Thymus (tissue), 11 donors: Measurements from ENCODE around the gene KLF11. TPM values are rescaled to one million over a fixed set of nuclear protein-coding genes. Genes with fewer than 3 reads are reported as not detected.

ENCODE experiments used
- DNase-seq, 9 donors: peaks; one replicate each; pipeline ENCODE4 v3.0.0-alpha.2; 2013; ENCODE audit warnings: low spot score in 9 of 9, low read depth in 6 of 9, missing footprints in 1 of 9
- H3K27ac ChIP-seq, 2 donors: one replicate each; pipeline ENCODE4 v1.5.1; 2013; ENCODE audit warnings: control low read depth in 1 of 2, low read depth in 1 of 2, low read length in 1 of 2, mild to moderate bottlenecking in 1 of 2, moderate library complexity in 1 of 2
- H3K27me3 ChIP-seq, 2 donors: one replicate each; pipeline ENCODE4 v1.5.1; 2013; ENCODE audit warnings: low read length in 1 of 2; ENCODE audit not compliant: control insufficient read depth in 2 of 2, insufficient read depth in 1 of 2
- H3K36me3 ChIP-seq, 2 donors: one replicate each; pipeline ENCODE4 v1.5.1; 2013; ENCODE audit warnings: low read length in 1 of 2, mild to moderate bottlenecking in 1 of 2, moderate library complexity in 1 of 2; ENCODE audit not compliant: control insufficient read depth in 2 of 2, insufficient read depth in 2 of 2
- H3K4me1 ChIP-seq, 2 donors: one replicate each; pipeline ENCODE4 v1.5.1; 2013; ENCODE audit warnings: low read length in 2 of 2; ENCODE audit not compliant: control insufficient read depth in 2 of 2, insufficient read depth in 2 of 2
- H3K4me3 ChIP-seq, 2 donors: one replicate each; pipeline ENCODE4 v1.5.1; 2013; ENCODE audit warnings: low read length in 2 of 2, control low read depth in 1 of 2, mild to moderate bottlenecking in 1 of 2
- H3K9me3 ChIP-seq, 2 donors: one replicate each; pipeline ENCODE4 v1.5.1; 2013; ENCODE audit warnings: low read length in 1 of 2, mild to moderate bottlenecking in 1 of 2; ENCODE audit not compliant: control insufficient read depth in 2 of 2, insufficient read depth in 1 of 2
- WGBS: extraction: QIAGEN DNeasy Blood & Tissue Kit; methylation state at CpG from one replicate; pipeline ENCODE4 v1.1.7; 2013; 5-methylcytosine and 5-hydroxymethylcytosine counted together
- polyA plus RNA-seq: library from polyadenylated mRNA; stranded (reverse); fragments of 200-250 nt; gene quantifications from one replicate; pipeline ENCODE4 v1.2.3, GENCODE V29; 2013
- total RNA-seq: library from RNA; stranded (reverse); fragments of 120-200 nt; gene quantifications from one replicate; pipeline ENCODE4 v1.2.4, GENCODE V29; 2013
- donor health status: healthy.

The KLF11 gene
- total and polyA plus RNA-seq, 2 donors, result 2.4 to 5.4 TPM

- 90% methylated on average over 6 of the region's 6 CpGs for WGBS
Measured at GRCh38 chr2:10065773-10066055, 22.4 kb downstream of the KLF11 start.

DNA sequence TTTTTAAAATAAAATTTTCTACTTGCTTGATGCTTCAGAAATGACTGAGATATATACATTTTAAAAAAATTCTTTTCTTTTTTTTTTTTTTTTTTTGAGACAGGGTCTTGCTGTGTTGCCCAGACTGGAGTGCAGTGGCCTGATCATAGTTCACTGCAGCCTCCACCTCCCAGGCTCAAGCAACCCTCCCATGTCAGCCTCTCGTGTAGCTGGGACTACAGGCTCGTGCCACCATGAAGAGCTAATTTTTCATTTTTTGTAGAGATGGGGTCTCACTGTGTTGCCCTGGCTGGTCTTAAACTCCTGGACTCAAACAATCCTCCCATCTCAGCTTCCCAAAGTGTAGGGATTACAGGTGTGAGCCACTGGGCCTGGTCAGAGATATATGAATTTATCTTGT lies 24.0 kb downstream of the KLF11 start:
- Histone ChIP-seq H3K4me3 (no peak overlapping the region), H3K4me1 (no peaks in the 10 kb centered on the region), H3K27ac (no peak overlapping the region), H3K27me3 (peaks cover 0 to 12% of the 10 kb centered on the region in 2 donors), H3K36me3 (no peaks in the 10 kb centered on the region), H3K9me3 (peaks cover 1 to 4% of the 10 kb centered on the region in 2 donors)
- WGBS, result 99% methylated on average over 2 of the region's 2 CpGs
- no peak for DNase-seq

More at GRCh38 chr2:10065773-10066055, 22.4 kb downstream of the KLF11 start:
- no peak for DNase-seq
- H3K9me3 ChIP-seq, result peaks cover 1 to 4% of the 10 kb centered on the region in 2 donors
- H3K27ac ChIP-seq, result no peak overlapping the region
- no peak overlapping the region for H3K4me3 ChIP-seq
- no peaks in the 10 kb centered on the region for H3K4me1 ChIP-seq
- no peaks in the 10 kb centered on the region for H3K36me3 ChIP-seq
- peaks cover 2 to 9% of the 10 kb centered on the region in 2 donors for H3K27me3 ChIP-seq

- Histone ChIP-seq H3K36me3 (no peaks in the 10 kb centered on the region), H3K9me3 (peaks cover 1 to 7% of the 10 kb centered on the region in 2 donors), H3K27ac (no peak overlapping the region), H3K4me1 (no peaks in the 10 kb centered on the region), H3K4me3 (no peak overlapping the region), H3K27me3 (peaks cover 0 to 14% of the 10 kb centered on the region in 2 donors)
- DNase-seq, result no peak
- WGBS, result 86% methylated on average over 1 of the region's 1 CpG
Measured at GRCh38 chr2:10067881-10068280, 24.5 kb downstream of the KLF11 start.

GRCh38 chr2:10071176-10071575 lies 27.8 kb downstream of the KLF11 start:
- H3K4me3 ChIP-seq, result no peak overlapping the region
- H3K36me3 ChIP-seq, result no peaks in the 10 kb centered on the region
- H3K27me3 ChIP-seq, result peaks cover 14 to 44% of the 10 kb centered on the region in 2 donors
- H3K27ac ChIP-seq, result no peak overlapping the region
- no peak for DNase-seq
- WGBS, result 97% methylated on average over 16 of the region's 16 CpGs
- no peaks in the 10 kb centered on the region for H3K4me1 ChIP-seq
- H3K9me3 ChIP-seq, result peaks cover 1 to 9% of the 10 kb centered on the region in 2 donors

GRCh38 chr2:10071595-10071994 lies 28.2 kb downstream of the KLF11 start:
- Histone ChIP-seq H3K4me3 (no peak overlapping the region), H3K9me3 (peaks cover 1 to 9% of the 10 kb centered on the region in 2 donors), H3K4me1 (no peaks in the 10 kb centered on the region), H3K27me3 (peaks cover 18 to 48% of the 10 kb centered on the region in 2 donors), H3K36me3 (no peaks in the 10 kb centered on the region), H3K27ac (no peak overlapping the region)
- WGBS, result 94% methylated on average over 7 of the region's 7 CpGs
- DNase-seq, result no peak

- H3K4me1 ChIP-seq, result no peaks in the 10 kb centered on the region
- no peak overlapping the region for H3K4me3 ChIP-seq
- peaks cover 0 to 5% of the 10 kb centered on the region in 2 donors for H3K9me3 ChIP-seq
- no peak overlapping the region for H3K27ac ChIP-seq
- H3K36me3 ChIP-seq, result no peaks in the 10 kb centered on the region
- H3K27me3 ChIP-seq, result peaks cover 30 to 61% of the 10 kb centered on the region in 2 donors
- DNase-seq, result peak; percentile 56 to 87 (median 70)
- 40% methylated on average over 20 of the region's 20 CpGs for WGBS
Measured at GRCh38 chr2:10072656-10073480, 29.5 kb downstream of the KLF11 start.

DNA sequence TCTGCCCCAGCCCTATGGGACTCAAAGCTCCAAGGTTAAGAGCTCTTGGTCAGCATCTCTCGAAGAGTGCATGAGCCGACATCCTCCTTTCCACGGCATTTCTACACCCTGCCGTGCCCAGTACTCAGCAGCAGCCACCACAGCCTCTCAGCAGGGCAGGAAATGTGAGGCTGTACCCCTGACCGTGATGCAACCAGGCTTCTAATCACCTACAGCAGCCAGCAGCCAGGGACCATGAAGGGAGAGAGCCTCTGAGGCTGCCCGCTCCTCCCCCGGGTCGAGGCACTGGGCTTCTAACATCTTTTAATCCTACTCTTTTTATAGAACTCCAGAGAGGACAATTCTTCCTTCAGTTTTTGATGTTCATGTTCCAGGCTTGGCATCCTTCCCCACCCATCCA lies 30.4 kb downstream of the KLF11 start:
- 65% methylated on average over 8 of the region's 8 CpGs for WGBS
- Histone ChIP-seq H3K36me3 (no peaks in the 10 kb centered on the region), H3K9me3 (peaks cover 0 to 5% of the 10 kb centered on the region in 2 donors), H3K27ac (no peak overlapping the region), H3K4me1 (no peaks in the 10 kb centered on the region), H3K4me3 (no peak overlapping the region), H3K27me3 (peaks cover 39 to 69% of the 10 kb centered on the region in 2 donors)
- DNase-seq, result no peak

DNA sequence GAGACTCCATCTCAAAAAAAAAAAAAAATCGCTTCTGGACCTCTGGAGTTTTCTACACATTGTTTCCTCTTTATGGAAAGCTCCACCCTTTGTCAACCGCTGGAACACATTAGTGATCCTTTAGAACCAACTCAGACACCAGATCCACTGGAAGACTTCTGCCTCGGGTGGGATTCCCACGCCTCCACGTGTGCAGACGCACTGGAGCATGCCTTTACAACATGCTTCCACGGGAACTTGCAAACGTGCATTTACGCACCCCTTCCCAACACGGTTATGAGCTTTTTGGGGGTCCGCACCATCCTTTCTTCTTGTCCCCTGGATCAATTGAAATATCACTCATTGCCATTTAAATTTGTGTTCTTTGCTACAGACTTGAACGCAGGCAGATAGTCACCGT lies 31.8 kb downstream of the KLF11 start:
- WGBS, result 84% methylated on average over 13 of the region's 13 CpGs
- no peaks in the 10 kb centered on the region for H3K36me3 ChIP-seq
- peaks cover 0 to 5% of the 10 kb centered on the region in 2 donors for H3K9me3 ChIP-seq
- H3K4me3 ChIP-seq, result no peak overlapping the region
- no peak for DNase-seq
- no peak overlapping the region for H3K27ac ChIP-seq
- peaks cover 51 to 79% of the 10 kb centered on the region in 2 donors for H3K27me3 ChIP-seq
- H3K4me1 ChIP-seq, result no peaks in the 10 kb centered on the region

DNA sequence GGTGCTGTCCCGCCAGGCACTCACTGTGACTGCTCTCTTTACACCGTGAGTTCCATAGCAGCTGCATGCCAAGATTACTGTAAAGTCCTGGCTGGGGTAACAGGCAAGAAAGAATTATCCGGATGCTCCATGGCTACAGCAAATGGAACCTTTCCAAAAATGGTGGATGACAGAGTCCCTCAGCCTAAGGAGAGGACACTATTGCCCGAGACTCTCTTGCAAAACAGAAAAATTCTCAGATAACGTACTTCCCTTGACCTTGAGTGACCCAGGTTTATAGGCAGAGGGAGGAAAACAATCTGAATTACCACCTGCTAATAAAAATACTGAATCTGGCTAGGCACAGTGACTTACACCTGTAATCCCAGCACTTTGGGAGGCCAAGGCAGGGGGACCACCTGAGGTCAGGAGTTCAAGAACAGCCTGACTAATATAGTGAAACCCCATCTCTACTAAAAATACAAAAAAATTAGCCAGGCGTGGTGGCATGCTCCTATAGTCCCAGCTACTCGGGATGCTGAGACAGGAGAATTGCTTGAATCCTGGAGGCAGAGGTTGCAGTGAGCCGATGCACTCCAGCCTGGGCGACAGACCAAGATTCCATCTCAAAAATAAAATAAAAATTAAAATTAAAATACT lies 32.3 kb downstream of the KLF11 start:
- no peaks in the 10 kb centered on the region for H3K36me3 ChIP-seq
- peaks cover 0 to 3% of the 10 kb centered on the region in 2 donors for H3K4me1 ChIP-seq
- DNase-seq, result no peak
- H3K27ac ChIP-seq, result no peak overlapping the region
- H3K27me3 ChIP-seq, result peaks cover 55 to 82% of the 10 kb centered on the region in 2 donors
- H3K4me3 ChIP-seq, result no peak overlapping the region
- 74% methylated on average over 9 of the region's 9 CpGs for WGBS
- H3K9me3 ChIP-seq, result peaks cover 0 to 5% of the 10 kb centered on the region in 2 donors
